GM15510 (cell line): ENCODE measurements around the gene BCAM.

Experiments
- POLR2A ChIP-seq: IDR thresholded peaks from 3 replicates; pipeline ENCODE4 v1.6.1; 2011; ENCODE audit warnings: borderline replicate concordance; ENCODE audit not compliant: insufficient read length; ENCODE audit errors: extremely low read depth

Gene BCAM

DNA sequence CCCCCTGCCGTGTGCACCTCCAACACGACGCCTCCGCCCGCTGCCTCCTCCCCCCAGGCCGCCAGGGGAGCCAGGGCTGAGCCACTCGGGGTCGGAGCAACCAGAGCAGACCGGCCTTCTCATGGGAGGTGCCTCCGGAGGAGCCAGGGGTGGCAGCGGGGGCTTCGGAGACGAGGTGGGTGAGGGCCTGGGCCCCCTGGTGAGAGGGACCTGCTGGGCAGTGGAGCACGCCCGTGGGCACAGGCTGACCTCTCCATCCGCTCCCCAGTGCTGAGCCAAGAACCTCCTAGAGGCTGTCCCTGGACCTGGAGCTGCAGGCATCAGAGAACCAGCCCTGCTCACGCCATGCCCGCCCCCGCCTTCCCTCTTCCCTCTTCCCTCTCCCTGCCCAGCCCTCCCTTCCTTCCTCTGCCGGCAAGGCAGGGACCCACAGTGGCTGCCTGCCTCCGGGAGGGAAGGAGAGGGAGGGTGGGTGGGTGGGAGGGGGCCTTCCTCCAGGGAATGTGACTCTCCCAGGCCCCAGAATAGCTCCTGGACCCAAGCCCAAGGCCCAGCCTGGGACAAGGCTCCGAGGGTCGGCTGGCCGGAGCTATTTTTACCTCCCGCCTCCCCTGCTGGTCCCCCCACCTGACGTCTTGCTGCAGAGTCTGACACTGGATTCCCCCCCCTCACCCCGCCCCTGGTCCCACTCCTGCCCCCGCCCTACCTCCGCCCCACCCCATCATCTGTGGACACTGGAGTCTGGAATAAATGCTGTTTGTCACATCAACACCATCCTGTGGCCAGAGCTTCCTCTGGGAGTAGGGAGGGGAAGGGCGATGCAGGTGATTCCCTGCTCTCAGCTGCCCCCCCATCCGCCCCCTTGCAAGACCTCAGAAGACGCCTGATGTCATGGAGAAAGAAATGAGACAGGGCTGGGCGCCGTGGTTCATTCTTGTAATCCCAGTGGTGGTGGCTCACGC, 12.0 kb downstream of the BCAM start:
- no peak for TF ChIP-seq POLR2A

DNA sequence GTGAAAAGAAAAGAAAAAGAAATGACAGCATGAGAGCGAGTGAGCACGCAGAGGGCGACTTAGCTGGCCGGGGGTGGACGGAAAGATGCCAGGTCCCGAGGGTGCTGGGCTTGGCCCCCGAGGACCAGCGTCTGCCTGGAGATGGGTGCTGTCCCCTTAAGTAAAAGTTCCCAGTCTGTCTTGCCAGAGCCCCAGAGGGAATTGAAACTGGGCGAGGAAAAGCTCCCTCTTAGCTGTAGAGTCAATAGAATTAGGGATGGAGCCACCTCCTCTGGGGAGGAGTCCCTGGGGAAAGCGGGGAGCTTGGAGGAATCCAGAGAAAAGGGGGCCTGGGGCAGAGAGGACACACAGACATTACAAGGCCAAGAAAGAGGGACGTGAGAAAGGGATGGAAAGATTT, 13.3 kb downstream of the BCAM start:
- TF ChIP-seq POLR2A: no peak

DNA sequence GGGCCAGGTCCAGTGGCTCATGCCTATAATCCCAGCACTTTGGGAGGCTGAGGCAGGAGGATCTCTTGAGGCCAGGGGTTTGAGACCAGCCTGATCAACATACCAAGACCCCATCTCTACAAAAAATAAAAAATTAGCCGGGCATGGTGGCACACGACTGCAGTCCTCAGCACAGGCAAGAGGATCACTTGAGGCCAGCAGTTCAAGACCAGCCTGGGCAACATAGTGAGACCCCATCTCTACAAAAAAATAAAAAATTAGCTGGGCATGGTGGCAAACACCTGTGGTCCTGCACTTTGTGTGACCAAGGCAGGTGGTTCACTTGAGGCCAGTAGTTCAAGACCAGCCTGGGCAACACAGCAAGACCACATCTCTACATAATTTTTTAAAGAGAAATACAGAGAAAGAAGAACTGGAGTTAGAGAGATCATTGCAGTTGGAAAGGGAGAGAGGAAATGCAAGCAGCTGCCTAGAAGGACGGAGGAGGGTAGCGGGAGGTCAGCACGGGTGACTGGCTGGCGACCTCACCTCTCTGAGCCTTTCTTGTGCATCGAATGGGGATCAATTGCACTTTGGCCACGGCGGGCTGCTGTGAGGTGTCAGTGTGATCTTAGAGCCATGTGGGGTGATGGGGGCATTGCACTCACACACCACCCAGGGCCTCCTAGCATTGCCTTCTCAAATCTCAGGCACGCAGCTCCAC, 13.9 kb downstream of the BCAM start:
- TF ChIP-seq POLR2A: no peak

DNA sequence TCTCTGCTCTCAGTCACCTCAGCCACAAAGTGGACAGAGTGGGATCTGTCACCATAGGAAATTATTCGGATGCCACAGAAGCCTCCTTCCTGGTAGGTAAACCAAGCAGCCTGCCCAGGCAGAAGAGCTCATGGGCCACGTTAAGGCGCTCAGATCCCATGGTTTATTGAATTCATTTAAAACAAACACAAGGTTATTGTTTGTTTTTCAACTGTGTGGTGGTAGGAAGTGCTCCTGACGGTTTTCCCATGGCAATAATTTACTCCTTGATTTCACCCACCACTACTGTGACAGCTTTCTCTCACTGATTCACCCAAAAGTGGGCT, 14.4 kb downstream of the BCAM start:
- TF ChIP-seq POLR2A: no peak

DNA sequence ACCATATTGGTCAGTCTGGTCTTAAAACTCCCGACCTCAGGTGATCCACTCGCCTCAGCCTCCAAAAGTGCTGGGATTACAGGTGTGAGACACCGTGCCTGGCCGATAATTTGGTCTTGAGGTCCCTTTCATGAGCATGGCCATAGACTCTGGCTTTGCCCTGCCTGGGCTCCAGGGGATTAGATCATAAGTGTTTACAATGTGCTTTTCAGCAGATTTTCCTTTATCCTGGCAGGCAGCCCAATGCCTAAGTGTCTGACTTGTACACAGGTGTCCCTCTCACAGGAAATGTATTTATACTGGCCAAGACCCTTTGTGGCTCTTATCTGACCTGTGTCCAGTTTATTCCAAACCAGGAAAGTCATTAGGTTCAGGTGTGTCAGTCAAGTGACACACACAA, 15.9 kb downstream of the BCAM start:
- TF ChIP-seq POLR2A: no peak

DNA sequence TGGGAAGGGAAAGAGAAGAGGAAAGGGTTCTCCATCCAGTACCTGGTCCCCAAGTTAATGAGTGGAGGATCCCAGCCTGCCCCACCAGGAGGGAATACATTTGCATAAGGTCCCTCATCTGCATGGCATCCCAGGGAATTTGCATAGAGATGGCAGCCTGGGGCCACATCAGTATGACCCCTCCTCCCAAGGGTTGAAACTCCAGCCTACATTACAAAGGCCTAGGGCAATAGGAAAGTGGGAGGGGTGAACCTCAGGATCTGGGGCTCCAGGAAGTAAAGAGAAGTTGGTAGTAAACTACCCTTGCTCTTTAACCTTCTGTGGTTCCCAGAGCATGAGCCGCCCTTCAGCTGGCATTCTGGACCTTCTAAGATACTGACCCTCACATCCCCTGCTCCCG, 30.4 kb downstream of the BCAM start:
- no peak for TF ChIP-seq POLR2A

DNA sequence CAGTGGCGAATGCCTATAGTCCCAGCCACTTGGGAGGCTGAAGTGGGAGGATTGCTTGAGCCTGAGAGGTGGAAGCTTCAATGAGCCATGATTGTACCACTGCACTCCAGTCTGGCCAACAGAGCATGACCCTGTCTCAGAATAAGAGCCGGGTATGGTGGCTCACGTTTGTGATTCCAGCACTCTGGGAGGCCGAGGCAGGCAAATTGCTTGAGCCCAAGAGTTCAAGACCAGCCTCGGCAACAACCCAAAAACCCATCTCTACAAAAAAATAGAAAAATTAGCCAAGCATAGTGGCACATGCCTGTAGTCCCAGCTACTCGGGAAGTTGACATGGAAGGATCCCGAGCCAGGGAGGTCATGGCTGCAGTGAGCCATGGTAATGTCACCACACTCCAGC, 31.9 kb downstream of the BCAM start:
- TF ChIP-seq POLR2A: no peak

DNA sequence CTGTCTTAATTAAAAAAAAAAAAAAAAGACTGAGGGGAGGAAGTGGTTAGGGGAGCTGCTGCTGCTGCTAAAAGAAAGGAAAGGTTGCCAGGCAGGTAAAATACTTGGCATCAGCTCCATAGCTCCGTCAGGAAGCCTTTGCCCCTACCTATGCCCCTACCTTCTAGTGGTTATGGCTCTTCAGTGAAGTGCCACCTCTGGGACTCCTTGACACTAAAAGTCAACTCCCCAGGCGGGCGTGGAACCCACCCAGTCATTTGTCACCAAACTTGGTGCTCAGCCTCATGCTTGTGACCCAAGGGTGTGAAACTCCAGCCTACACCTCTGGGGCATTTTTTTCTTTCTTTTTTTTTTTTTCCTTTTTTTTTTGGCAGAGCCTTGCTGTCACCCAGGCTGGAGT, 32.3 kb downstream of the BCAM start:
- no peak for TF ChIP-seq POLR2A

DNA sequence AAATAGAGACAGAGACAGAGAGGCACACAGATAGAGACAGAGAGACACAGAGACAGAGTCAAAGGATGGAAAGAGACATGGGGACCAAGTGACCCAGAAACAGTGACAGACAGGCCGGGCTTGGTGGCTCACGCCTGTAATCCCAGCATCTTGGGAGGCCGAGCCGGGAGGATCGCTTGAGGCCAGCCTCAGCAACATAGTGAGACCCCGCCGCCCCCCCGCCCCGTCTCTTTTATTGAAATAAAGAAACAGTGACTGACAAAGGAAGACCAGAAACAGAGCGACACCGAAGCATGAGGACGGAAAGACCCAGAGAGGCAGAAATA, 36.3 kb downstream of the BCAM start:
- TF ChIP-seq POLR2A: no peak

DNA sequence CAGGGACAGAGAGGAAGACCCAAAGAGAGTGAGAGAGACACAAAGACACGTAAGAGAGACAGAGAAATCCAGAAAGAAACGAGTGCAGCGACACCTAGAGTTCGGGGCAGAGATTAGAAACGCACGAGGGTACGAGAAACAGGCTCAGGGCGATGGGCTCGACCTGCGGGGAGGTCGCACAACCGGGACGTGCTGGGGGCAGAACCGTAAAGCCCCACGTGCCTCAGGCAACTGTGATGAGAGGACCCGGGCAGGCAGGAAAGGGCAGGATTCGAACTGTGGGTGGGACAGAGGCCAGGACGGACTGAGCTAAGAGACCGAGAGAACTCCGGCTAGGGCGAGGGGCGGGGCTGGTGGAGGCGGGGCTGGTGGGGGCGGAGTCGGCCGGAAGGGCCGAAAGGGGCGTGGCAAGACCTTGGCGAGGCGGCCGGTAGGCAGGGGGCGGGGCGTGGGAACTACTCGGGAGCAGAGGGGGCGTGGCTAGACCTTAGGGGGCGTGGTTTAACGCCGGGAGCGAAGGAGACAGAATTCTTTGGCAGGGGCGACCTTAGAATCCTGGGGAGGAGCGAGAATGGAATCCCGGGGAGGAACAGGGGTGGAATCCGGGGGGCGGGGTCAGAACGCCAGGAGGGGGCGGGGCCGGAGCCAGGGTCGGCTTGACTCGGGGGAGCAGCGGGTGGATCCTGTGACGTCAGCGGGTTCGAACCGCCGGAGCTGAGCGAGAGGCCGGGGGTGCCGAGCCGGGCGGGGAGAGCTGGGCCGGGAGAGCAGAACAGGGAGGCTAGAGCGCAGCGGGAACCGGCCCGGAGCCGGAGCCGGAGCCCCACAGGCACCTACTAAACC, 36.9 kb downstream of the BCAM start, which contains the start of gene NECTIN2:
Gene NECTIN2, plus strand, starts transcription at position 686 of the 843 bp plus-strand sequence. CDS start 229 bp downstream, outside the sequence.
- TF ChIP-seq POLR2A: no peak

DNA sequence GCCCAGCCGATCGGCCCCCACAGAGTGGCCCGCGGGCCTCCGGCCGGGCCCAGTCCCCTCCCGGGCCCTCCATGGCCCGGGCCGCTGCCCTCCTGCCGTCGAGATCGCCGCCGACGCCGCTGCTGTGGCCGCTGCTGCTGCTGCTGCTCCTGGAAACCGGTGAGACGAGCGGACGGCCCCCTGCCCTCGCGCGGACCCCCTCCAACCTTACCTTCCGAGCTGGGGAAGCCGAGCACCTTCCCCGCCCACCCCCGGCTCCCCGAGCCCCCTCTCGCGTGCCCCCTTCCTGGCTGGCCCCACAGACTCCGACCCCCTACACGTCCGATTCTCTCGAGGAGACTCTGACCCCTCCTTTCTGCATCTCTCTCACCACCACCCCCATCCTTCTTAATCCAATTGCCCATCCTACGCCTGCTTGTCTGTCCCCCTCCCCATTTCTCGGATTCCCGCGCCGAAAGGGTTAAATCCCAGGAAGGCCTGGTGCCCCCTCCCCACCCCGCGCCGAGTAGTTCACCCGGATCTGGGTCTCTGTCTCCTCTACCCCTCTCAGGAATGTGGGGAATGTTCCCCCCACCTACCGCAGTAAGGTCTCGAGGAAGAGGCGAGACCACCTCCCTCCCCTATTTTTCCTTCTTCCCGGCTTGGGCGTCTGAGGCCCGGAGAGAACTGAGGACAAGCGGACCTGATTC, 37.7 kb downstream of the BCAM start:
- TF ChIP-seq POLR2A: no peak

DNA sequence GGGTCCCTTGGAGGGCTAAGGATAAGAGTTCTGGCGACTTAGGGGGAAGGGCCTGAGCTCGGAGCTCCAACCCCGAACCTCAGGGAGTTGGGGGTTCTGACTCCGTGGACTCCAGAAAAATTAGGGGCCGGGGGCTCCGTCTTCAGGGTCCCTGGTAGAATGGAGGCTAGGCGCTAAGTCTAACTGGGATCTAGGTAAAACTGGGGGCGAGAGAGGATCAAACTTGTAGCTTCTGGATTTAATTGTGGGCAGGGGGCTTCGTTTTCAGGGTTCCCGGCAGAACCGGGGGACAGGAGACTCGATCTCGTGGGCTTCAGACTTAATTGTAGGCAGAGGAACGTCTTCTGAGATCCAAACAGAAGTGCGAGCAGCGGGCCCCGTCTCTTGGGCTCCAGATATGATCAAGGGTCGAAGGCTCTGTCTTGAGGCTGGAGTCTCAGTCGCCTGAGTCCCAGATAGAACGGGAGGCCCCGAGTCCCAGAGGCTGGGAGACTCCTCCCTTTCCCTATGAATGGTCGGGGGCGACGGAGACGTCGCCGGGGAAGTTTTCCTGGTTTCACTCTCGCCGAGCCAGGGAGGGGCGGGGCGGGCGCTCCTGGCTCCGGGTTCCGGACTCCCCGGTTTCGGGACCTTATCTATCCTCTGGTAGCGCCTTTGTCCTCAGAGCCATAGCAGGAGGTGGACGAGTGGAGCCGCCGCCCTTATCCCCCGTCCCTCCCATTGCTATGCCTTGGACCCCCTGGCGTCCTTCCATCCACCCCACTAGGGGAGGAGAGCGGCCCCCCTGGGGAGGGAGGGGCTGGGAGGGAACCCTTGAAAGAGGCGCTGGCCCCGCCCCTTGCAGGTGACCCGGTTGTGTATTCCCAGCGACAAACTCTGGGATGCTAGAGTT, 38.5 kb downstream of the BCAM start:
- TF ChIP-seq POLR2A: no peak

DNA sequence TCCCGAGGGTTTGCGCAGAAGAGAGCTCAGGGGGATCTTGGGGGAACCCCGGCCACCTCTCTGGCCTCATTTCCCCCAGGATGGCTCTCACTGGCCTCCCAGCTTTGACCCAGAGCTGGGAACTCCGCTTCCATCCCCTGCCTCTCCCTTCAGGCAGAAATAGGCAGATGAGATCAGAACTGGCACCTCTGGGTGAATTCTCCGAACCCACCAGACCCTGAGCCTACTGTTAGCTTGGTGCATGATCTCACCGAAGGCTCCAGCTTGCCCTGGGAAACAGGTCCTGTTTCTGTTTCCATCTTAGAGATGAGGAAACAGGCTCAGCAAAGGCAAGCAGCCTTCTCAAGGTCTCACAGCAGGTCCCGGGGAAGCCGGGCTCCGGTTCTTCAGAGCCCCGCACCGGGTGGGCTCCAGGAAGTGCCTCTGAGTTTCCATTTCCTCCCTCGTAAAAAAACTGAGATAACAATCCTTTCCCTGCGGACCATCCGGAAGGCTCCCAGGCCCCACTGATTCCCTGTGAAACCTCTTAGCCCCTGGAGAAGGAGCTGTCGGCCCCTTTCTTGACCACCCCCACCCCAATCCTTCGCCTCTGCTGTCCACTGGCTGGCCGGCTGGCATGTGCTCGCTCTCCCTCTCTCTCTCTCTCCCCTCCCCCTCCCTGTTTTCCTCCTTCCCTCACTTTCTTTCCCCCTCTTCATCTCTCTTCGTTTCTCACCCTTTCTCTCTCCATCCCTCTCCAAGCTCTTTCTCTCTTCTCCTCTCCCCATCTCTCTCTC, 39.3 kb downstream of the BCAM start:
- TF ChIP-seq POLR2A: no peak
